ENCODE data around the gene PLCB1. TPM values are rescaled to one million over a fixed set of nuclear protein-coding genes. Genes with fewer than 3 reads are reported as not detected.

The PLCB1 gene
- total and polyA plus RNA-seq, 2 of the 4 experiments (the other 2 are of a cell fraction) = 5.6 to 16.1 TPM

DNA sequence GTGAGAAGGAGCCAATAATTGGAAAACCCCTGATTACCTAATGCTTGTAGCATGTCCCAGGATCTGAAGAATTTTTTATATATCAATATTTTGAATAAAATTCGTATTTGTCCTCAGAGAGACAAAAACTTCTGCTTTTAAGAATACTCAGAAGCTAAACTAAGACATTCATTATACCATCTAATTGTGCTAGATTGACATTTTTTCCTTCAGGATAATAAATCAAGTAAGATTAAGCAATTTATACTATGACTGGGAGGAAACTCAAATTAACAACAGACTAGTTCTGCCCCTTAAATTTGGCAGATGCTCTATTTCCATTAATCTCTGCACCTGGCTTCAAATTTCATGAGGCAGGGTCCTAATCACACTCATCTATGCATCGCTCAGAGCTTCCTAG, 291.4 kb downstream of the PLCB1 start:
- no peak overlapping the region for H4K5ac ChIP-seq (ENCODE audit: low read depth, low read length)
- intact Hi-C loops (cut with micrococcal nuclease) (no loop called here), in situ Hi-C loops (cut with MboI; ENCODE audit: low sequenced_read_pairs) (loop anchor here (25.0 kb wide), 1 partner anchor 289 kb away; no protein-coding TSS in a partner anchor), dilution Hi-C loops (cut with HindIII; ENCODE audit: low sequenced_read_pairs, unreplicated experiment) (no loop called here)
- H3K18ac ChIP-seq (ENCODE audit: low read depth, low read length) = peak overlapping the region; percentile 25; the same call in 1 of the 2 replicates
- DNase-seq = no peak
- no peaks in the 10 kb centered on the region for H4K20me1 ChIP-seq (ENCODE audit: insufficient read depth, low read length)
- WGBS, 2 experiments (ENCODE audit: extremely low coverage in 2 of 2, insufficient read length in 1 of 2) = no CpG with 5 or more reads among the region's 2 CpGs
- H3K9me1 ChIP-seq (ENCODE audit: insufficient read depth, low read length) = peaks cover 4% of the 10 kb centered on the region; the same call in 1 of the 2 replicates
- H3K4ac ChIP-seq (ENCODE audit: low read depth, low read length) = 0 out of 2 replicates have a peak overlapping the region, but pooled peaks have one; percentile 14
- no peaks in the 10 kb centered on the region for H3K9me3 ChIP-seq (ENCODE audit: control insufficient read depth, insufficient read depth, low read length)
- ChIA-PET POLR2A (ENCODE audit: unreplicated experiment) (no interaction called here), CTCF (no interaction called here)
- H4K91ac ChIP-seq (ENCODE audit: insufficient read depth, low read depth, low read length) = no peak overlapping the region; the same call in 1 of the 2 replicates
- no peak overlapping the region for H3K23ac ChIP-seq (ENCODE audit: low read depth, low read length)
- H3K36me3 ChIP-seq (ENCODE audit: control insufficient read depth, insufficient read depth, low read length) = no peaks in the 10 kb centered on the region
- no peak overlapping the region for H2AK5ac ChIP-seq (ENCODE audit: low read depth, low read length)
- BruUV-seq (replicated peaks) = no TSS peak
- H3K9ac ChIP-seq (ENCODE audit: low read depth, low read length) = no peak overlapping the region
- no peak overlapping the region for H2AK9ac ChIP-seq (replicated peaks; ENCODE audit: low read depth, low read length, poor library complexity)
- H2BK15ac ChIP-seq (ENCODE audit: low read depth, low read length) = no peak overlapping the region
- peak overlapping the region; percentile 45; the same call in 1 of the 2 replicates for H2BK20ac ChIP-seq (ENCODE audit: low read depth, low read length)
- no peak overlapping the region for H3K56ac ChIP-seq (ENCODE audit: extremely low read depth, insufficient read depth, low read length)
- no peak overlapping the region for H2BK5ac ChIP-seq (ENCODE audit: low read depth, low read length, poor library complexity, severe bottlenecking)
- peaks cover 6% of the 10 kb centered on the region; the same call in 1 of the 2 replicates for H3K4me1 ChIP-seq (ENCODE audit: control insufficient read depth, insufficient read depth, low read length)
- peak overlapping the region in 1 of 2 experiments; percentile 44; a peak in 1 of 4 replicates for H4K8ac ChIP-seq (ENCODE audit: low read depth in 2 of 2, low read length in 2 of 2)
- no peak overlapping the region for H3K4me2 ChIP-seq (ENCODE audit: low read depth, low read length)
- H2AFZ ChIP-seq (replicated peaks; ENCODE audit: low read length, poor library complexity) = no peak overlapping the region
- no peak for ATAC-seq (ENCODE audit: low read depth)
- TF ChIP-seq MAZ (IDR thresholded peaks at IDR 0.05; ENCODE audit: borderline replicate concordance, low read depth, low read length) (no peak), BHLHE40 (IDR thresholded peaks at IDR 0.05; ENCODE audit: low read depth, low read length) (no peak), MXI1 (IDR thresholded peaks at IDR 0.05; ENCODE audit: borderline replicate concordance, low read depth, low read length) (no peak), MAFK (IDR thresholded peaks at IDR 0.05; ENCODE audit: low read depth, low read length) (no peak), USF2 (IDR thresholded peaks at IDR 0.05; ENCODE audit: low read depth, low read length) (no peak), SMC3 (IDR thresholded peaks at IDR 0.05; ENCODE audit: low read depth, low read length) (no peak)
- peaks cover 0 to 4% of the 10 kb centered on the region in 2 experiments; a peak in 1 of 4 replicates for H3K79me1 ChIP-seq (ENCODE audit: low read depth in 1 of 2, low read length in 2 of 2)
- H3K27ac ChIP-seq (ENCODE audit: insufficient read depth, low read length) = no peak overlapping the region
- peak overlapping the region; percentile 32 for H2BK120ac ChIP-seq (ENCODE audit: low read depth, low read length)
- no peaks in the 10 kb centered on the region for H3K27me3 ChIP-seq (ENCODE audit: control insufficient read depth, insufficient read depth, low read length)
- no peak overlapping the region; the same call in 1 of the 2 replicates for H3K14ac ChIP-seq (replicated peaks; ENCODE audit: low read depth, low read length)
- no peak overlapping the region for H3K4me3 ChIP-seq (ENCODE audit: insufficient read depth, low read depth, low read length)
